NCI-H2227 (cell line): ENCODE measurements around the gene ITGB7.

Experiments used
- DNase-seq: peaks from one replicate; lab custom pipeline; 2025; ENCODE audit not compliant: unreplicated experiment; lab: John Stamatoyannopoulos, UW

ITGB7 gene

GRCh38 chr12:53197011-53197640, 9.9 kb downstream of the ITGB7 start:
- no peak for DNase-seq

DNA sequence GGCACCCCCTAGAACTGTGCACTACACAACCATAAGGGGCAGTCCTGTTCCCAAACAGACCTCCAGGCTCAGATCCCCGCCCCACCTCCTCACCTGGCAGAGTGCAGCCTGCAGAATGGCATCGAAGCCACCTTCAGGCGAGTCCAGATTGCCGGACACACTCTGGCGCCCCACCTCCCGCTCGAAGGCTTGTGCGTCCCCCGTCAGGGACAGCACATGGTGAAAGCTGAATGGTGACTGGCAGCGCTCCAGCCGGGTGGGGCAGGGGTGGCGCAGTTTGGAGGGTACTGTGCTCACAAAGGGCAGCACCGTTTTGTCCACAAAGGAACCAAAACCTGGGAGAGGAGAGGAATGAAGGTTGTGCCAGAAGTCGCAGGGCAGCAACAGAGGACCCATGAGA, 10.6 kb downstream of the ITGB7 start:
- no peak for DNase-seq

GRCh38 chr12:53195516-53196420, 11.3 kb downstream of the ITGB7 start:
- DNase-seq, result no peak

- no peak for DNase-seq
Measured at GRCh38 chr12:53194973-53195372, 12.1 kb downstream of the ITGB7 start.

DNA sequence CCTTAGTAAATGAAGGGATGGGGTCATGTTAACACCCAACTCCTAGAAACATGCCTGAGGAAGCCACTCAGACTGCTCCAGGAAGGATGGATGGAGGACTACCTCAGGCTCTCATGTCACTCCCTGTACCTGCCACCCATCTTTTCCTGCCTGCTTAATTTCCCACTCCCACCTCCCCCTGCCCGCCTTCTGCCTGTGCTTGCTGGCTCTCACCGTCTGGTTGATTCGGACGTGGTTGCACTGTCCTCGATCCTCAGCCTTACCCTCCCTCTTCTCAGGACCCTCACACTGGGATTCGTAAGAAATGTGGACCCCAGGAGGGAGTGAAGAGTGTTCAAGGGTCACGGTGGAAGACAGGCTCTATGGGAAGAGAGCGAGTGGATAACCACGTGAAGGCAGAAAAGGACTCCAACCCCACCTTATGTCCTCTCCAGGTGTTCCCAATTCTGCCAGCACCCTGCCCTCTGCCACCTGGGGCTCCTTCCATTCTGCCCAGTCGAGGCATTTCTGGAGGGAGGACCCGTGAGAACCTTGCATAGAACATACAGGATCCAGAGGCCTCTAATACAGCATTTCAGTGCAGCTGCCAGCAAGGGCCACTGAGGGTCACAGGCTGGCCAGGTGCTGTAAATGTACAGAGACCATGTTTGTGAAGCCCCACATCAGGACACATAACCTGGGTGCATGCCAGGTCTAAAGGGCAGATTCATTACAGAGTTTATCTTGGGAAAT, 12.9 kb downstream of the ITGB7 start:
- no peak for DNase-seq

DNA sequence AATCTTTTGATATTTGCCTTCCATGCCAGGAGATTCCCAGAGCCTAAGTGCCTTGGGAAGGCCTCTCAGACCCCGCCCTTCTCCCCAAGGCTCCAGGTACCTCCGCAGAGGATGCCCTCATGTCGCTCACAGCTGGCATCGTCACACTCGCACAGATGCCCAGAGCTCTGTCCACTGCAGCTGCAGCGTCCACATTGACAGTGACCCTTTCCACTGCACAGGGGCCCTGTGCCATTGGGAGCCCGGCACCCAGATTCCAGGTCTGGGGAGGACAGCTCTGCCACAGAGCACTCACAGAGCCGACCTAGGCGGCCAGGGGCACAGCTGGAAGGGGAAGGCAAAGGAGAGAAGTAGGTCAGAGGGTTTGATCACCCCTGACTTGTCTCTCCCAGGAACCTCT, 14.0 kb downstream of the ITGB7 start:
- no peak for DNase-seq

DNA sequence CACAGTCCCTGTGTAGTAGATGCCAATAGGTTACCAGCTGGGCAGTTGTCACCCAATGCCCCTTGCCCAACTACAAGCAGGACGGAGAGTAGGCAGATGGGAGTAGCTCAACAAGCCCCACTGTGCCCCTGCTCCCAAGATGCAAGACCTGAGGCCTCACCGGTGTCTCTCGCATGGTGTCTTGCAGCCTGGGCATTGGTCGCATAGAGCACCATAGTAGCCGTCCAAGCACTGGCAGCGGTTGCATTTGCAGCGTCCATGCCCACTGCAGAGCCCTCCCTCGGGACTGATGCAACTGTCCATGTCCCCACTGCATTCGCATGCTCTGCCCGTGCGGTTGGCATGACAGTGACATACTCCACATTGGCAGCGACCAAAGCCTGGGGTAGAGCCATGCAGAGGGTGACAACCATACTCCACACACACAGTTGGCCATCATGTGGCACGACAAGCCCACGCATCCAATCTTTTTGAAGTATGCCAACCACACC, 14.5 kb downstream of the ITGB7 start:
- DNase-seq, result no peak

DNA sequence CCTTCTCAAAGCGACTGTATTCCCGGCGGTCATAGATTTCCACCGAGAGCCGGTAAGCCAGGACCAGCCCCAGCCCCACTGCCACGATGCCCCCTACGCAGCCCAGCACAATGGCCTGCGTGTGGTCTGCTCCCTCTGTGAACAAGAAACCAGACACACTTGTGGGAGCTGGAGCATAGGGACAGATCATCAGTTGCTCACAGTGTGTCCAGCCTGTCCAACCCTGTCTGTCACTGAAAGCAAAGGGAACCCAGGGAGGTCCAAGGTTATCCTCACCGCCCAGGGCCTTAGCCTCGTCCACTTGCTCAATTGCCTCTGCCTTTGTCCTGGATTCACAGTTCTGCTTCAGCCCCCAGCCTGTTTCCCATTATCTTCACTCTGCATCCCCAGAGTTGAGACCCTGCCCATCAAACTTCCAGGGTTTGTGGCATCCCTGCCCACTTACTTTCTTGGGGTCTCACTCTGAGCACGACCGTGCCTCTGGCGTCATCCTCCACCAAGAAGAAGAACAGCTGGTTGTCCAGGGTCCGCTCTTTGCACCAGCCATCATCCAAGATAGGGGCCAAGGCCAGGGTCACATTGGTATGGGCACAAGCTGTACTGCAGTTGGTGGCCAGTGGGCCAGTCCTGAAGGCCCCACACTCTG, 15.0 kb downstream of the ITGB7 start:
- no peak for DNase-seq

DNA sequence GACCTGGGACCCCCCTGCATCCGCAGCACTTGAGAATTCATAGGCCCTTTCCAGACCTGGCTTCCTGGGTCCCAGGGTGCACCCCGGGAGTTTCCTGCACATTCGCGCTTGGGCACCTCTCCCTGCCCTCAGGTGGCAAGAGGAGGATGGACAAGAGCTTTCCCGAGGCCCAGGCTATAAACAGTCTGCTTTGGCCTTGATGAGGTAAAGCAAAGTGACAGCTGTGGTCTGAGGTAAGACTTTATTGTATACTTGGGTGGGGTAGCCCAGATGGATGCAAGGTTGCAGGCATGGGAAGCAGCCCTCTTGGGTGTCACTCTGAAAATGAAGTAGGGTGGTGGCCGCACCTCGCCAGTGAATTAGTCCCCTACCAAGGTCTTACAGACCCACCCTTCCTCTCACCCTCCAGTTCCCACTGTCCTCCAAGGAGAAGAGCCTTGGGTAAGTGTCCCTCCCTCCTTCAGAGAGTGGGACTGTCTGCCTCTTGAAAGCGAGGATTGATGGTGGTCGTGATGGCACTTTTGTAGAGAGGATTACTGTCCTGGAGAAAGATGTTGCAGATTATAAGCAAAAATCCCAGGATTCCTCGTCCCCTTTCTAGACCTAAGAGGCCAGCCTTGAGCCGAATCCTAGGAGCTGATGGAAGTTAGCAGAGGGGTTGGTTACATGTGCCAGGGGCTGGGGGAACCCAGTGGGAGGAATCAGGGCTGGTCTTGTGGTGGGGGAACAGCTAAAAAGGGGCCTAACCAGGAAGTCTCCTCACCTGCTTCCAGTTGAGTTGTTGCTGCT, 15.8 kb downstream of the ITGB7 start:
- no peak for DNase-seq

- peak; percentile 54 for DNase-seq
Measured at GRCh38 chr12:53190108-53190729, 16.8 kb downstream of the ITGB7 start.

GRCh38 chr12:53187145-53187899, 19.7 kb downstream of the ITGB7 start:
- DNase-seq, result no peak

DNA sequence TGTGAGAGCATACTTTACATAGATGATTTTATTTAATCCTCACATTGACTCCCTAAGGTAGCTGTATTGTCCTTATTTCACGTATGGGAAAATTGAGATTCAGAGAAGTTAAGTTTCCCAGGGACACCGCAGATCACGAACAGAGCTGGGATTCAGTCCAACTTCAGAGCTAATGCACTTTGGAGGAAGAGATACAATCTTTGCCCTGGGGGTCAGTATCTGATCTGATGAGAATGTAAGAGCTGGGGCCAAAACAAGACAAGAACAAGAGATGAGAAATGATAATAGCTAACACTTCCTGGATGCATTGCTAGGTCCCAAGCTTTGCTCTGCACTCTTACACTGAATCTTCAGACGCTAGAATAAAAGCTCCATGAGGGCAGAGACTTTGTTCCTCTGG, 20.3 kb downstream of the ITGB7 start:
- no peak for DNase-seq

GRCh38 chr12:53185582-53186153, 21.4 kb downstream of the ITGB7 start:
- DNase-seq, result no peak

DNA sequence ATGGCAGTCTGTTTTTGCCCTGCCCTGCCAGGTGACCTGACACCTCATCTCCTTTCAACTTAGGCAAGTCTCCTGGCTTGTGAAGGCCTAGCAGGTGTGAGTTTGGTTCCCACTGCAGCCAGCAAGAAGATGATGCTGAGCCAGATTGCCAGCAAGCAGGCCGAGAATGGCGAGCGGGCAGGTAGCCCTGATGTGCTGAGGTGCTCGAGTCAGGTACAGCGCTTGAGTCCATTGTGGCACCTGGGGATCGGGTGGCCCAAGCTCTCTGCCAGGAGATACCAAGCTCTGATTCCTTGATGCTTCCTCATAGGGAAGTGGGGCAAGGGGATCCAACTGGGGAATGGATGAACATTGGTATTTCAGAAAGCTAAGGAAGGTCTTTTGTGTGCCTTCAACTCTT, 22.2 kb downstream of the ITGB7 start:
- DNase-seq, result no peak

DNA sequence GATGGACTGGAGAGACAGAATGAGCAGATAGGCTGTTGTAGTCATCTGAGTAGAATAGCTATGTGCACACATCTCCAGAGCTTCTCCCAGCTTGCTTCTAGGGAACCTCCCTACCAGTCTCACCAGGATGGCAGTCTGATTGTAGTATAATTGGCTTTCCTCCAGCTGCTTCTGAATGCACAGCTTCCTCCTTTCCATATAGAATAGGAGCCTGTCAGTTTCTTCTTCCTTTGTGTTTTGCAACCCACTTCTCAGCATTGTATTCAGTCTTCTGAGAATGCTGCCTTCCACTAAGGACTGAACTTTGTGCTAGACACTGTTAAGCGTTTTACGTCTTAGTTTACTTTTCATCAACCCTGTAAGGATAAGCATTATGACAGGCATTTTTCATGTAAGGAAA, 24.1 kb downstream of the ITGB7 start:
- DNase-seq, result no peak

DNA sequence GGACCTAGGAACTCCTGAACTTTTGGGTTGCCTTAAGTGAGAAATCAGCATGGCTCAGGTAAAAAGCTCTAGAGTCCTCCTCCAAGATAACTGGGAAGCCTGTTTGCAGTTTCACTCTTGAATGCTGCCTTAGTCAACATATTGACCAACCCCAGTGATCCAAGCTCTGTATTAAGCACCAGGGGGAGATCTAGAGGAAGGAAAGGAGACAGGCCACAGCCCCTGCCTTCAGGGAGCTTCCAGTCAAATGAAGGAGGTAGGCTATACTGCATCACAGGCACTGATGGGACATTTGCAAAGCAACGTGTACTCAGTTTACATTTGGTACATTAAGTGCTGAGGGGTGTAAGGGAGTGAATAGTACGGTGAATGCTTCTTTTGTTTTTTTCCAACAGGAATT, 25.1 kb downstream of the ITGB7 start:
- no peak for DNase-seq

DNA sequence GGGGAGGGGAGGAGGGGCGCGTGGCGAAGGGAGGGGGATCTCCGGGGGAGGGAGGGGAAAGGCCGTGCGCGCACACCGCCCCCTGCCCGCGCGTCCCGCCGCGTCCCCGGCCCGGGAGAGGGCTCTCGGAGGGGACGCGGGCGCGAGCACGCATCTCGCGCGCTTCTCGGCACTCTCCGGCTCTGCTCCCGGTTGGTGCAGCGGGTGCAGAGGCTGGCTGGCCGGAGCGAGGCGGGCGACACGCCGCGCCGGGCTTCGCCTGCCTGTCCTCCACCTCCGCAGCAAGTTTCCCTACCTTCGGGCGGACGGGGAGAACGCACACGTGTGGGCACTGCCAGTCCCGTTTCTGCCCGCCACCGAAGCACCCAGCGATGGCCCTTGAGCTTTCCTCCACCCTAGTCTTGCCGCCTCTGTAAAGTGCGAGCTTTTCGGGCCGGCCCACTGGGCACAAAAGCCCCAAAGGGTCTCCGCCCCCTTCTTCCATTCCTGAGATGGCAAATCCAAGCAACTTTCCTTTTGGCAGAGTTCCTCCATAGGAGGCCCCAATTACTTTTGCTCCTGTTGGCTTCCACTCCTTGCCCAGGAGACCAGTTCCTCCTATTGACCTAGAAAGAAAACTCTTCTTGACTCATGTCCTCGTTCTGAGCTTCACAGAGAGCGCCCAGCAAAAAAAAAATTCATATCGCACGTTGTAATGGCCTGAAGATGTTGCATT, 26.0 kb downstream of the ITGB7 start:
- DNase-seq, result peak; percentile 90

DNA sequence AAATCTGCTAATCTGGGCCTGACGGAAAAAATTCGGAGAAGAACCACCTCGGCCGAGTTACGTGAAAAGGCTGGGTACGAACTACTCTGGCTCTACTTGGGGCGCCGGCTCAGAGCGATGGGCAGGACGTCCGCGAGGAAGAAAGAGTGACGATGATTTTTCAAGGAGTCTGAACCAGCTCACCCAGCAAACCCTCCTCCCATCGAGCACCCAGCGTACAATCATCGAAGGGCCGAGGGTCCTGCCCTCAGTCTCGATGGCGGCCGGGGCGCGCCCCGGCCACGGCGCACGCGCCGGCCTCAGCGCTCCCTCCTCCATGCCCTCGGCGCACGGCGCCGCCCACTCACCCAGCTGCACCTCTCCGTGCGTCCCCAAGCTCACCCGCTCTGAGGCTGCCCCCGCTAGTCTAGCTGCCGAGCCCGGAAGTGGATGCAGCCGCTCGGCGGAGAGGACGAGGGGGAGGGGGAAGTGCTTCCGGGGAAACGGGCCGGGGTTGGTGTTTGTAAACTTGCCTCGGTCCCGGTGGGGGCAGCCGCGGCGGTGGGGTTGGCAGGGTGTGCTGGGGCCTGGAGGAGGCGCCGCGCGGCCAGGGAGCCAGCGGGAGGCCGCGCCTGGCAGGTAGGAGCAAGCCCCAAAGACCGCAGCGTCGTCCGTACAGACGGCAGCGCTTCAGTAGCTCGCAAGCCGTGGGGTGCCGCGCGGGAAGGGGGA, 26.7 kb downstream of the ITGB7 start, which contains the start of the genes CSAD and ZNF740:
CSAD (minus strand) TSS at position 706 of the 711 bp plus-strand sequence. CDS start 7,455 bp downstream, outside the sequence.
ZNF740 (plus strand) TSS at position 503 of the 711 bp plus-strand sequence. CDS start 1,262 bp downstream, outside the sequence.
- peak; percentile 97 for DNase-seq
